Bone marrow (tissue), 2 donors: ENCODE measurements around the gene DLG2.
"Not testable (repeated sequence)": the region's sequence is repeated elsewhere in the genome, so short reads cannot be mapped to it uniquely, and the experiment has no call there.

Experiments used
- DNase-seq, 2 donors: peaks; one replicate each; lab custom pipeline; 2025; lab: John Stamatoyannopoulos, UW

Gene DLG2

DNA sequence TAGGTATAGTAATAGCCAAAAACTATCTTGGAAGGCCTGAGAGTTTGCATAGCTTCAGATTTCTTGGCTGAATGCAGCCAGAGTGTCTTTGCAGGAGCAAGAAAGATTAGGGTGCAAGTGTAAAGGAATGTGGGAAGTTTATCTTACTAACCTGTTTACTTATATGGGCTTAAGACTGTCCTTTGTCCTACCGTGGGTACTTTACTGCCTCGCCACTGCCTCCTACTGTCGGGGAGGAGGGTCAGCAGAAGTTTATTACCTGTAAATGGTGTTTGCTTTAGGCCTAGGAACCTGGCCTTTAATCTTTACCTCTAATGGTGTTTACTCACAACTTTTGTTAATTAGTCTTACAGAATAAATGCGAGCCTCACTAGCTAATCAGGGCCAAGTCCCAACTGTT, 633.8 kb downstream of the DLG2 start:
- DNase-seq, result no peak

DNA sequence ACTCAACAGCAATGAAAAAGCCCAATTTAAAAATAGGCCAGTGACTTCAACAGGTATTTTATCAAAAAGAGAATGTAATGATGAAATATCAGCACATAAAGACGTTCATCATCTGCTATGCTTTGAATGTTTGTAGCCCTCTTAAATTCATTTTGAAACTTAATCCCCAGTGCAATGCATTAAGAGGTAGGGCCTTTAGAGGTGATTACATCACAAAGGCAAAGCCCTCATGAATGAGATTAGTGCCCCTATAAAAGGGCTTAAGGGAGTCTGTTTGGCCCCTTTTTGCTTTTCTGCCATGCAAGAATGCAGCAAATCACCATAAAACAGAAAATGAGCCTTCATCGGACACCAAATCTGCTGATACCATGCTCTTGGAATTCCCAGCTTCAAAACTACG, 637.0 kb downstream of the DLG2 start:
- no peak for DNase-seq

DNA sequence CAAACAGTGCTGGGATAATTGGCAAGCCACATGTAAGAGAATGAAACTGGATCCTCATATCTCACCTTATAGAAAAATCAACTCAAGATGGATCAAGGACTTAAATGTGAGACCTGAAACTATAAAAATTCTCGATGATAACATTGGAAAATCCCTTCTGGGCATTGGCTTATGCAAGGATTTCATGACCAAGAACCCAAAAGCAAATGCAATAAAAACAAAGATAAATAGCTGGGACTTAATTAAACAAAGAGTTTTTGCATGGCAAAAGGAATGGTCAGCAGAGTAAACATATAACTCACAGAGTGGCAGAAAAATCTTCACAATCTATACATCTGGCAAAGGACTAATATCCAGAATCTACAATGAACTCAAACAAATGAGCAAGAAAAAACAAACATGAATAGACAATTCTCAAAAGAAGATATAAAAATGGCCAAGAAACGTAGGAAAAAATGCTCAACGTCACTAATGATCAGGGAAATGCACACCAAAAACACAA, 639.4 kb downstream of the DLG2 start:
- not testable (repeated sequence) for DNase-seq

DNA sequence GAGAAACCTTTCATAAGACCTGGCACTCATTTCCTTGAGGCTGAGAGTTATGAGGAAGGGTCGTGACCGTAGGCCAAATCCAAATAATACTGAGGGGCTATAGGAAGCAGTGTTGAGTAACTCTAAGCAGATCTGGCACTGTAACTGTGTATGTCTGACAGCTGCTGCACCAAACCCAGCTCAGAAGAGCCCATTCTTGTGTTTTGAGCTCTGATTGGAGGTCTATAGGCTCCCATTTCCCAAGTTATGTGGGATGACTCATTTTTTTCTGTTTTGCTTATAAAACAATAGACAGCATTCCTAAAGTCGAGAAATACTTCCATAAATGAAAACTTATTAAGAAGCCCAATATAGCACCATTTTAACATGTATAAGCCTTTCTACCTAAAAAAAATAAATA, 645.8 kb downstream of the DLG2 start:
- DNase-seq, result no peak

DNA sequence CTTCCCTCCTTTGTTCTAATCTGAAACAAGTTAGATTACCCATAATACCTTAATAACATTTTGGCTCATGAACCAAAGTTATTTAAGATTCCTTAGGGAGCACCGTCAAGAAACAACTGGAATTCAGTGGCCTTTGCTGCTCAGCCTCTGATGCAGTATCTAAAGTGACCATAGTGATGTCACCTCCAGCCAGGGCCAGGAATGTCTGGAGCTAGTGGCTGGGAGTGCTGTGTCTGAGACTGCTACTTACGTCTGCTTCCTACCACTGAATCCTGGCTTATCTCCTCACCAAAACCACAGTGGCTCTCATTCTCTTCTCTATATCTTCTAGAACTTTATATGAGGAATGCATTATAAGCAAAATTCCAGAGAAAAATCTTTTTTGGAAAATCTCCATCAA, 658.0 kb downstream of the DLG2 start:
- DNase-seq, result no peak

DNA sequence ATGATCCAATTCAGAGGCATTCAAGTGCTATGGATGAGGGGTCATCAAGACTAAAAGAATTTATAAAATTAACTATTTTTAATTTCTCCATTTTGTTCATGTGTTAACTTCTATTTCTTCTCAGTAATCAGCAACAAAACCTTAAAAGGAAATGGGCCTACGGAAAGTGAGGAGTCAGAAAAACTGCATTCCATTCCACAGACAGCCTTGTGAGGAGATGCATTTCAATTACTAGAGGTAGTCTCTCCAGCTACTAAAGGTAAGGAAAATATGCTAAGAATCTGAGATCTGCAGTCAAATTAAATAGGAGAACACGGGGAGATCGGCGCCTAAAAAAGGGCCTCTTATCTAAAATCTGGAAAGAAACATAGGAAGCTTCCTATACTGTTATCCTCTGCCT, 661.7 kb downstream of the DLG2 start:
- no peak for DNase-seq

DNA sequence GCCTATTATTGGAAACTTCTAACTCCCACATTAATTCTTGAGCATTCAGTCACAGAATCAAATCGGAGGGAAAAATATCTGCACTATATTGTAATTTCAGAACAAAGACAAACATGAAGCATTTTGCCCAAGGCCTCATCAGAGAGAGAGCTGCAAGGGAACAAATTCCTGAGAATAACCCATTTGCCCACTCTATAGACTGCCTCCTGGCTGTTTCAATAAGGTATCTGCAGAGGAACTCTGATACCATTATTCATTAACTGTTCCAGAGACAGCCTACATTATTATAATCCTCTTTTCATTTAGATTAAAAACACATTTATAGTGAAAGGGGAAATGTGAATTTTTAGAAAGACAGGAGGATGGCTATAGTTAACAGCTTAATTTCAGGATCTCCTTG, 663.9 kb downstream of the DLG2 start:
- no peak for DNase-seq

DNA sequence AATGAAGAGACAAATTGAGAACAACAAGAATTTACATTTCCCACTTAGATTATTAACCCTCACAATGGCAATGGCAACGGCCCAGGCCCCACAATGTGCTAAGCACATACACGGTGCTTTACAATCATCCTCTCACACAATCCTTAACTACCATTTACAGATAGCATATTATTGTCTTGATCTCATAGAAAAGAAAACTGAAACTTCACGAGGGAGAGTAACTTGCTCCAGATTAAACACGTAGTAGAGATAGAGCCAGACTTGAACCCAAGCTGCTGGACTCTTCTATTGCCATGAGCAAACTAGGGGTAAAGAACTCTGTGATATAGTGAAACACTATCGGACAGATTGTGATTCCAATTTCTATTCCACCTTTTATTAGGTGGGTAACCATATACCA, 665.1 kb downstream of the DLG2 start:
- DNase-seq, result no peak

DNA sequence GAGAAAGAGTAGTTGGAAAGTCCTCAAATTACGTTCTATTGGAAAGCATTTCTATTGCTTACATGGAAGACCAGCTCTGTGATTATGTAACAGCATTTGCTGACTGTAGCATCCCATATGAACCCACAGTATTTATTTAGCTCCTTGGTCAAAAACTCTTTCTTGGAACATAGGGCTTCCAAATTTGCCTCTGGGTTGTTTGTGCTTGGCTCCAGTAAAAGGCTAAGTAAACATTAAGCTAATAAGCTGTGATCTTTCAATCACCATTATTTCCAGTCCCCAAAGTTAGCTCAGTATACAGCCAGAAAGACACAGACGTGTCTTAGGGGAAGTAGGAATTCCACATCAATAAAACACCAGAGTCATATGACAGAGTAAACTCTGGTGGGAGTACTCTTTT, 668.8 kb downstream of the DLG2 start:
- DNase-seq, result no peak

DNA sequence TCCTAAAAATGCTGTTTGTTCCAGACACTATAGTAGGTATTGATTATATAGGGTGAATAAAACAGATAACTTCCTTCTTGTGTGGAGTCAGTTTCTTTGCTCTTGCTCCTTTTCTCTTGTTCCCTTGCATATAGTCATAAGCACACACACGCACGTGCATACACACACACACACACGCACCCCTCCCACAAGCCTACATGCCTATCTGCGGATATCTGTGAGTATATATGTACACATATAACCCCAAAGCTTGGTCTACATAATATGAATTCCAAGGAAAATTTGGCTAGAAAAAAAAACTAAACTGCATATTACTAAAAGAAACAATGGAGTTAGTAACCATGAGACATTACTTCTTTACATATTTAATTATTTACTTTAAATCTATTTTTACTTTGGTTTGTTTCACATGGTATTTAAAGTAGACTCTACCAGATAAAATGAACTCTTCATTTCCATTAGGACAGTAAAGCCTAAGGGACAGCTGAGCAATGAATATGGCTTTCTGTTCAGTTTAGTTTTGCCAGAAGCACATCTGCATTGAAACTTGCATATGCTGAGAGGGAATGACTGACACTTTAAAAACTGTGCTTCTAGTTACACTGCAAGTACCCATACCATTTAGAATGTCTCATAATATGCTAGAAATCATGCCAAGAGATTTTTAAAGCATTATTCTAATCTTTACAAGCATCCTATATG, 676.4 kb downstream of the DLG2 start:
- no peak for DNase-seq

DNA sequence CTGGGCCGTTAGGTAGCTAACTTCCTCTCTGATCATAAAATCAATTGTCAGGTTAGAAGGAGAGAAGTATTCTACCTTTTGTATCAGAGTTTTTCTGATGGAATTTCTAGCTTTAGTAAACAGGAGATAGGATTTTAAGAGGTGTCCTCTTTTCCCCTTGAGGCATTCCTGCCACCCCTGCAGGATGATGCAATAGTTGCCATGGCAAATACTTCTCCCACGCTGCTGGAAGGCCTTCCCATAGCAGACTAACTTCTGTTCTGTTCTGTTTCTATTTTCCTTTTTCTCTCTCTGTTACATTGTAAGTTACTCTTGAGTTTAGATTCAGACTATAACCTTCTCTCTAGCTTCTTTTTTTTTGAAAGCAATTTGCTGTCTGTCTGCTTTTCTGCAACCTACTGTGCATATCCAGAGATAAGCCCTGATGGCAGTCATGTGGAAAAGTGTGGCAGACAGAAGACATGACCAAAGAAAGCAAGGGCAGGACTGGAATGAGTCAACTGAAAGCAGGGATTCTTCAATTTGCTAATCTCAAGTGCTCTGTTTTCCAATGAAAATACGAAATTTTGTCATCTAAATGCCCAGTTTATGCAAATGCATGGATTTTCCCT, 679.1 kb downstream of the DLG2 start:
- DNase-seq, result no peak

DNA sequence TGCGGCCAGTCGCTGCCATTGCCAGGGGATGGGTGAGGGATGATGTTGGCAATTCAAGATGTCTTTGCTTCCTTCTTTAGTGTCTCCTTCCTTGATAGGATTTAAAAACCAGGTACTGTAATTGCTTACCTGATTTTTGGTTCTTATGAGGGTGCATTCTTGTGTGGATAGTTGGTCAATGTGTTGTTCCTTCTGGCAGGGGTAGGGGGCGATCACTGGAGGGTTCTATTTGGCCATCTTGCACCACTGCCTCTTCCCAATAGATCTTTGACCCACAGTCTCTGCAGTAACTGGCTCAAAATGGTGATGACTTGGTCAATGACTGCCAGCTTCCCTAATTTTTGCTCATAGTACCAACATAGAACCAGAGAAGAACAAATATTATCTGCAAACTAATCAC, 680.1 kb downstream of the DLG2 start:
- DNase-seq, result no peak

DNA sequence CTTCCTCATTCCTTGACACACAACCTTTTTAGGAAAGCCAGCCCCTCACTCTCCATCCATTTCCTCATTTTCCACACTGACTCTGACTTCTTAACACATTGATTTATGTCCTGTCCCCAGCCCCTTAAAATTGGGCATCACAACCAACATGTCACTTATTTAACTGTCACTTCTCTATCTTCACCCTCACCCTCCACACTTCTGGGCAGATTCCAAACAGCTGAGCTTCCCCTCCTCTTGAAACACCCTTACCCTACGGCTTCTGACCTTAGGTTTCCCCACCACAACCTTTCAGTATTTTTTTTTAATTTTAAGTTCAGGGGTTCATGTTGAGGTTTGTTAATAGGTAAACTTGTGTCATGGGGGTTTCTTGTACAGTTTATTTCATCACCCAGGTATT, 696.3 kb downstream of the DLG2 start:
- no peak for DNase-seq

DNA sequence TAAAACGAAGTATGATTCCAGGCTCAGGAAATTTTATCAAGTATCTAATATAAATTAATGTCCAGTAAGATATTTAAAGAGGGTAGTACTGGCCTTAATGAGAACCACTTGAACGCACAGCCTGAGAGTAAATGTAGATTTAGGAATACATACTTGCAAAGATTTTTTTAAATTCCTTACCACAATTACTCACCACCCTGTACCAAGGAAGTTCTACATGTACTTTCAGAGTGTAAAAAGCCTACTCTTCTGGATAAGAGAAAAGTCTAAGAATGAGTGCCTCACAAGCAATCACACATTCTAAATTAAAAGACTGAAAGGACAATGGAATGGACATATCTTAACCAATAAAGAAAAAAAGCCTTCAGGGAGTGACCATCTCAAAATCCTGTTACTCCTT, 697.4 kb downstream of the DLG2 start:
- DNase-seq, result no peak

DNA sequence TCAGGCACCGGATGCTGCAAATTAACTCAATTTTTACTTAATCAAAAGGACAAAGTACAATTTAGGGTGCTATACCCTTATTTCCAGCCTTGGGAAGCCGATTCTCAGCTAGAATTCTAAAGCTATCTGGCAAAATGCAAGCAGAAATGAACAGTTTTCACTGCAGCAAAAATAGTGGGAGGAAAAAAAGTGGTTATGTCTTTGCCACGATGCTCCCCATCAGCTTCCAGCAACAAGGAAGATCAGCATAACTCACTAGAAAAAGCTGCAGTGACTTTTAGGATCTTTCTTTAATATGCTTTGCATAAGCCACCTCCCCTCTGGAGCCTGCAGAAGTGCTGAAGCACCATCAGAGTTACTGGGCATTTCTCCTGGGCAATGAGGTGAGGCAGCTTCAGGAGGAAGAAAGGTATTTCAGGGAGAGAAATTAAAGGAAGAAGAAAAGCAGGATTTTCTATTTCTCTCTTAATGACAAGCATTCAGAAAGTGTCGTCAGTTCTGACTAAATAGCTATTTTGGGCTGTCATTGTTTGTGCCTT, 702.9 kb downstream of the DLG2 start:
- DNase-seq, result no peak

DNA sequence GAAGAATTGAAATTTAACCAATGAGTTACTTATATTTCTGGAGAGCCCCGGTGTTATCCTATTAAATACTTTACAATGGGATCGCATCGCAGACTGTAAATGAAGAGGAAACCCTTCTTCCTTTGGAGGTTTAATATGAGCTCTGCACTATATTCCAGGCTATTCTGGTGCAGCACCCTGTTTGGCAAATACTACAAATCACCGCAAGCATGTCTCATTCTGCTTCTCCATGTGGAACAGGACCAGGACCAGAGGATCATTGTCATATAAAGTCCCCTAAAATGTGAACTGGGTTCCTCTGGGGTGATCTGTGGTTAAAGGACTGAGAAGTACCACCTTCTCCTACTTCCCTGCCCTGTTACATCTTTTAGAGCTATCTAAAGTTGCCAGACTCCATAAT, 703.7 kb downstream of the DLG2 start:
- DNase-seq, result no peak

DNA sequence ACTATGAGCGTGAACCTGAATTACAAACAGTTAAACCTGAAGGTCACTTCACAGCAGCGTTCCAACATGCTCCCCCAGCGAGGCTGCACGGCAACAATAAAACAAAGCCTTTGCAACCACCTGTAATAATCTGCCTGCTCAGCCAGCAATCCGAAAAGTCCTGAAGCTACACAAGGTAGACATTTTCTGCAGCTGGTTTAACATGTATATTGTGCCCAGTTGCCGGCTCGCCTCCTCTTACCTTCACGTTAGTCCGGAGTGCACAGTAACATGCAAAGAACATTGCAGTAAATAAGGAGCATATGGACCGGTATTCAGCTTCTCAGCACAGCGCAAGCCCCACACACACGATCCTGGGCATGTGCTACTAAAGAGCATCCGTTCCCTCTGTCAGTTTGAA, 704.3 kb downstream of the DLG2 start:
- no peak for DNase-seq

DNA sequence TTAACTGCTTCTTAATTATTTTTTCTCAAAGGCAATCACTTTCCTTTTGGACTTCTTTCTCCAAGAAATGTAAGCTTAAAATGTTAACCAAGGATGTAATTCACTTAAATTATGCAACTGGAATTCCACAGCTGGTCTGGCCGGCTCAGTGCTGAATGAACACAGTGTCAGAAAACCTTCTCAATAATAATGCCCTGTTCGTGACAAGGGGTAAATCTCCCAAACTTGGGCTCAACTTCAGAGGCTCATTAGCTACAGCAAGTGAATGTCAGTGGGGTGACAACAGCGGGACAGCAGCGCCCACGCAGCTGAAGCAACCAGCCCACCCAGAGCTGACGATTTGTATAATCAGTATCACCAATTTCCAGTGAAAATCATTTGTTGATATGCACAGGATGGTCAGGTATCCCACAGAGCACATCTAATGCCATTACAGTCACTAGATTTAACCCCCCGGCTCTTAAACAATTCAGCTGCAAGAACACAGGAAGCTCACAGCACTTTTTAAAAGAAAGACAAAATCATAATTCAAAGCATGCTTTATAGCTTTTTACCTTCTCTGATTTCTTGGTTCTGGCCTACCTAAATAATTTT, 704.8 kb downstream of the DLG2 start:
- no peak for DNase-seq

DNA sequence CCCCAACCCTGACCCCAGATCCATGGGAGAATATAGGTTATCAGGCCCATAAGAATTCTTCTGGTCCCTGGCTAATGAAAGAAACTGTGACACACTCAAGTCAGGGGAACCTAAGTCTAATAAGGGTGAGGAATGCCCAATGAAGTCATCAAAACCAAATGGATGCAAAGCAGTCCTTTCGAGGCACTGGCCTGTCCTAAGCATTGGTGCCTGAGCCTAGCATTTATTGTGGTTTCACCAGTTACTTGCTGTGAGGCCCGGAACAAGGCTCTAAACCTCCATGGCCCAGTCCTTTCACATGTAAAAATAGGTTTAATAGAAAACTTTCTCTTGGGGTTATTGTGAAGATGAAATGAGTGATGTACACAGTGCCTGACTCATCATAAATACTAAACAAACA, 712.6 kb downstream of the DLG2 start:
- no peak for DNase-seq

DNA sequence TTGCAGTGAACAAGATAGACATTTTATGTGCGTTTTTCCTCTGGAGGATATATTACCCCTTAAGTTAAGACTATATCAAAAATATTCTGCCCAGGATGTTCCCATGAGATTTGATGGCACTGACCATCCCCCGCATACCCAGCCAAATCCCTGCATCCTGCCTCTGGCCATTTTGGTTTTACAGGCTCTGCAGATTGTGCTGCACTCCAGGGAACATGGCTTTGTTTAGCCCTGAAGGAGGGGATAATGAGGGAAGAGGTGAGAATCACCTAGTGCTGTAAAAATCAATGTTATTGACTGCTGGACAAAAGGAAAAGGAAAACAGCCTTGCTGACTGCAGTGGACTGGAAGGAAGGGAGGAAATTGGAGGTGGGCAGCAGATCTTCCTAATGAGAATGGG, 717.4 kb downstream of the DLG2 start:
- no peak for DNase-seq

DNA sequence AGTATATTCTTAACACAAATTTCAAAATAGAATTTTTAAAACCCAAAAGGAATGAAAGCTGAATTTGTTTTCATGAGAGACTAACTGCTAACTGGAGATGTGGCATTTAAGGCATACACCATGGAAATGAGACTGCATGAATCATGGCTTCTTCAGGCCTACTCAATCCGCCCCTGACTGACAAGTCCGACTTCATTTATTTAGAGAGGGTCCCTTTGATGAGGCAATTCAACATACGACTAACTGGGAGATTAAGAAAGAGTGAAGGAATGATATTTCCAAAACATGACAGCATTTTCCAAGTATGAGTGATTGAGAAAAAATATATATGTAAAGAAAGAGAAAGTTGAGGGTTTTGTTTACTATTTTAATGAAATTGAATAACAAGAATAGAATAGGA, 720.1 kb downstream of the DLG2 start:
- no peak for DNase-seq

DNA sequence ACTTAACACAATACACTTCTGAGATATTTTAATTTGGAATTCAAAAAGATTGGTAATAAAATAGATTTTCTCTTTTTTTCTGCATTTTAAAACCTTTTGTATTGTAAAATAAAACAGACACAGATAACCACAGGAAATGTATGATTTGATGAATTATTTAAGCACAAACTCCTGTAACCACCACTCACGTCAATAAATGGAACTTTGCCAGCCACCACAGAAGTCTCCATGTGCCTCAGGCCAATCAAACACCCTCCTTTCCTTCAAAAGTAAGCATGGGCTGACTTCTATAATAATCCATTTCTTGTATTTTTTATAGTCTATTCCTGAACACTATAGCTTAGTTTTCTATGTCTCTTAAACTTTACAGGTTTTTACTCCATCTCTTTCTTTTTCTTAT, 721.7 kb downstream of the DLG2 start:
- no peak for DNase-seq

DNA sequence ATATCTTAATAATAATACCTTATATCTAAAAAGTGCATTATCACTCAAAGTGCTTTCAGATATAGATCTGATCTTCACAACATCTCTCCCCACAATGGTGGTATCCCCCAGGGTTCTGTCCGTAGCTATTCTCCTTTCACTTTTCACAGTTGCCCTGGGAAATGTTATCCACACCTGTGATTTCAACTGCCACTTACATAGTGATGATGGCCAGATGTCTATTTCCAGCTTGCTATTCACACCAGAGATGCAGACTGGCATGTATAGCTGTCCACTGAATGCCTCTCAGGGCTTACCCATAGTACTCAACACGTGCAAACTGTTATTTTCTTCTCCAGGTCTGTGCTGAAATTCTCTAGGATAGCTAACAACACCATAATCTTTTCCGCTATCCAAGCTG, 724.7 kb downstream of the DLG2 start:
- no peak for DNase-seq
